HG03460 (cell line): ENCODE results near the gene KCNIP3.
"Not testable (repeated sequence)": the region's sequence is repeated elsewhere in the genome, so short reads cannot be mapped to it uniquely, and the experiment has no call there.

ENCODE experiments used
- ATAC-seq: cut with Tn5 transposase; IDR thresholded peaks from one replicate; pipeline ENCODE4 v1.9.1; 2021; ENCODE audit not compliant: unreplicated experiment

Gene KCNIP3

DNA sequence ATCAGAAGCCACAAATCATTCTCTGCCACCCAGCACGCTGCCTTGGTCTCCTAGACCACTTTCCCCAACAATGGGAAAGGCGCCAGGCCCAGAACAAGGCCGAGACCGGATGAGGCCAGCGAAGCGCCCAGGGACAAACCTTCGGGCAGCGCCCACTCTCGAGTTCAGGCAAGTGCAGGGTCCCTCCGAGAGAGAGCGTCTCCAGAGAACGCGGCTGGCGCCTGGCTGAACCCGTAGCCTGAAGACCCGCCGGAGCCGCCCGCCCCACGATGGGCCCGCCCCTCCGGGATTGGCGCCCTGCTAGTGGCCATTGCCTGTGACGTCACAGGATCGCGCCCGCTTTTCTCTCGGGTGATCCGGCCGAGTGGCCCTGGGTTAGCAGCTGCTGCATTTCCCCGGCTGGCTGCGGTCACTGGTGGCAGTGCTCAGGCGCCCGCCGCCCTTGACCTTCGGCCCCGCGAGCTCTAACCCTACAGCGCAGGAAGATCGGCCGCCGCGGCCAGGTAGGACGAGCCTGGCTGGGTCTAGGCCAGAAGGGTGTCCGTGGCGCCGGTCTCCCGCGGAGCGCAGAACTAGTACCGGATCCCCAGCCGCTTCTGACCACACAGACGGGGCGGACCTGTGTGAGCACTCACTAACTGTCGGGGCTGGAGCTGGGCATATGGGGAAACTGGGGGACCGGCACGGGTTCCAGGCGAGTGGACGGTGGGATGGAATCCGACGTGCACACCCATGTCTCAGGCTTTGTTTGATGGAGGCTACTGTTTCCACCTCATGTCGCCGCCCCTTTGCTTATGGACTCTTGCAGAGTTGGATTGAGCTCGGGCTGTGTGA is 105.4 kb downstream of the KCNIP3 start, which contains the start of gene FAHD2A:
Gene FAHD2A, plus strand, starts transcription at position 339 of the 834 bp plus-strand sequence. CDS start 2,851 bp downstream, outside the sequence.
- peak; percentile 89 for ATAC-seq

DNA sequence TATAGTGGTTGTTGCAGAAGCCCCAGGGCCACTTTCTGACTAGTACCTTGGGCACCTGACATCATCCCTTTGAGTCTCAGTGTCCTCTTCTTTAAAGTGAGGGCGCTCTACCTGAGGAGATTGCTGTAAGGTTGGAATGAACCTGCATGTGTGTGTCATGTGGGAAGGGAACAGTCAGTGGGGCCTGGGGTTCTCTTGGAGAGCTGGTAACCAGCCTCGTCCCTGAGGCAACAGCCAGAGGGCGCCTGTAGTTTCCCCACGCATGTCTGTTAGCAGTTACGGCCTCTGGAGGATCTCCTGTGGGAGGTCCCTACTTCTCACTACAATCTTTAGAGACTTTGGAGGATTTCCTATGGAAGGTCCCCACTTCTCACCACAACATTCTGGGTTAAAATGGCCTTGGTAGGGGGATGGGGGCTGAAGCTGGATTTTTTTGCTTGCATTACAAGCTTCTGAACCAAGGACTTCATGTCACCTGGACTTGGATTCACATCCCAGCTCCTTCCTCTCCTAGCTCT is 106.1 kb downstream of the KCNIP3 start:
- ATAC-seq = peak; percentile 23

DNA sequence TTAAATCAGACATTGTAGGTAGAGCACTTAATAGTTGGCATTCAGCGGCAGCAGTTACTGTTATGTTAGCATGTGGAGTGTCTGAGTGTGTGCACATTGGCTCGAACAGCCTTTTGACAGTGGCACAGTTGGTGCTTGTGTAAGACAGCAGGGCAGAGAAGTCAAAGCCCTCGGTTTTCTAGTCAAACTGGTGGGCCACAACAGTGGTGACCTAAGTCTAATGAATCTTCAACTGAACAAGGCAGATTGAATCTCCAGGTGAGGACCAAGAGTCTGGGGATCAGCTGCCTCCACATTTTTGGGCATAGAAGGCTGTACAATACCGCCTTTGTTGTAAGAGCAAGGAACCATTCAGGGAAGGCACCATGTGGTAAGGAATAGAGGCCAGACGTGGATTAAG is 106.7 kb downstream of the KCNIP3 start:
- ATAC-seq = not testable (repeated sequence)

DNA sequence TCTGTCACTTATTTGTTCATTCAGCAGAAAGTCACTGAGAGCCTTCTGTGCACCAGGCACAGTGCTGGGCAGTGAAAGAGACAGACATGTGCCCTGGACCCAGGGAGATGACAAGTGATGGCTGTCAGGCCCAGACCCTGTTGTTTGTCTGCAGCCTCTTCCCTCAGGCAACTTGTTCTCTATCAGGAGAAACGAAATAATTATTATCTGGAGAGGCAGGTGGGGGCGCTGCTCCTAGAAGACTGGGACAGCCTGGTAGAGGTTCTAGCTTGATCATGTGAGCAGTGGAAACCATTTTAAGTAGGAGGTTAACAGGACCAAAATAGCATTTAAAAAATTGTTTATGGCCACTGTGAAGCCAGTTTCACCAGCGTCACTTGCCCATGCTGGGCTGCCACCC is 107.5 kb downstream of the KCNIP3 start:
- ATAC-seq = not testable (repeated sequence)

DNA sequence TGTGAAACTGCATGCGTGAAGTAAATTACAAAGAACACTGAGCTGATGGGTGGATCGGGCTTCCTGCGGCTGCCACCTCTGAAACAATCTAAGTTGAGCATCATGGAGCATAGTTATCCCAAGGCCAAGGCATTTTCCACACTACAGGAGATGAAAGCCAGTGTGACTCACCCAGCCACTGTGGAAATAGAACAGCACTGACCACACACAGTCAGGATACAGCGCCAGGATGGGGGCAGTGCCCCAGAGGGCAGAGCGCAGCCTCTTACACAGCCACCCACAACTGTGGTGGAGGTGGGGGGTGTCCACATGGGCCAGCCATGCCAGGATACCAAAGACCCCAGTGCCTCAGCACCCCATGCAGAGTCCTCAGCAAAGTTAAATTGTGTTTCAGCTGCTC is 114.1 kb downstream of the KCNIP3 start:
- not testable (repeated sequence) for ATAC-seq

DNA sequence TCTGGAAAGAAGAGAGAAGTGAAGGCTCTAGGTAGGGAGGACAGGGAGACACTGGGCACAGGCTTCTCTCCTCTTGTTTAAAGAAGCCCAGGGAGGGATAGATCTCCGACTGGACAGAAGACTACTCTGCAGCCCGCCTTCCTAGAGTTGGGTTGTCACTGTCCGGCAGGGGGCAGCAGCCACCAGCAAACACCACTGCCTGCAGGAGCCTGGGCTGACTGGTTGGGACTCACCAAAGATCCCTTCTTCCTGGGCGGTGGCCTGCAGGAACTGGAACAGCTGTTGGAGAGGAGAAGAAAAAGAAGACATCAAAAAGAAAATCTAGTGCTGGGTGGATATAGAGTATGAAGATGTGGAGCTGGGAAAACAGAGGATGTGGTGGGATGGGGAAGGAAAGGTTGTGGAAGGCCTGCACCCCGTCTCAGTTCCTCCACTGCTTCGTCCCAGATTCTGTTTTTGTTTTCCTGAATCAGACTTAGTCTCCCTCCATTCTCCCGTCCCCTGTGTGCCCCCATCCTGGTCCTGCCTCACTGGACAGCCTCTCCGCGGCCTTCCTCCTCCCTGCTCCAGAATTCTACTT is 117.0 kb downstream of the KCNIP3 start:
- ATAC-seq = peak; percentile 82

DNA sequence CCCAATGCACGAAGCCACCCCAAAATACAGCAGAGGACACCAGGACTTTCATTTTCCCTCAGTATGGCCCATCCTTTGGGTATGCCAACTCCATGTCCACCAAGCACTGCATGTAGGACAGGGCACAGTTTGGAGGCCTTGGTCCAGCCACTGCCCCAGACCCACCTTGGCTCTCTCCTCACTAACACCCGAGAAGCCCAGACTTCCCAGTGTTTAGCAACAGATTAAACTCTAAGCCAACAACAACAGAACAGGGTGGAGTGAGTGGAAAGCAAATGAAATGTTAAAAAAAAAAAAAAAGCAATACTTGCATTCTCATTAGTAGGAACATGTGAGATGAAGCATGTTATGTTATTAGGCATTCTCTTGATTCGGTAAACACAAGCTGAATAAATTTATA is 118.0 kb downstream of the KCNIP3 start:
- ATAC-seq = not testable (repeated sequence)

DNA sequence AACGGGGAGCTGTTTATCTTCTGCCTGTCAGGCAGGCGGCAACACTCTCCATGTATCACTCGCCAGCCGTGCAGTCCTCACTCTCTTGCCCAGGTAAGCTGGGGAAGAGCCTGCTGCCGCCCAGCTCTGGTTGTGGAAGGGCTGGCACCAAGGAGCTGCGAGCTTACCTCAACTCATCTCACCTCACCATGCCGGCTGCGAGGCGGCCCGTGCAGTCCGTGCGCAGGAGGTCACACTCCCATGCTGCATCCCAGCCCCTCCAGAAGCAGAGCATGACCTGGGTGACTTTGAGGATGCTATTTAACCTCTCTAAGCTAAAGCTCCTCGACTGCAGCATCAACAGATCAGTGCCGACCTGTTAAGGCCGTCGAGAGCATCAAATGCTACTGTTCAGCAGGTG is 118.4 kb downstream of the KCNIP3 start:
- ATAC-seq = not testable (repeated sequence)

DNA sequence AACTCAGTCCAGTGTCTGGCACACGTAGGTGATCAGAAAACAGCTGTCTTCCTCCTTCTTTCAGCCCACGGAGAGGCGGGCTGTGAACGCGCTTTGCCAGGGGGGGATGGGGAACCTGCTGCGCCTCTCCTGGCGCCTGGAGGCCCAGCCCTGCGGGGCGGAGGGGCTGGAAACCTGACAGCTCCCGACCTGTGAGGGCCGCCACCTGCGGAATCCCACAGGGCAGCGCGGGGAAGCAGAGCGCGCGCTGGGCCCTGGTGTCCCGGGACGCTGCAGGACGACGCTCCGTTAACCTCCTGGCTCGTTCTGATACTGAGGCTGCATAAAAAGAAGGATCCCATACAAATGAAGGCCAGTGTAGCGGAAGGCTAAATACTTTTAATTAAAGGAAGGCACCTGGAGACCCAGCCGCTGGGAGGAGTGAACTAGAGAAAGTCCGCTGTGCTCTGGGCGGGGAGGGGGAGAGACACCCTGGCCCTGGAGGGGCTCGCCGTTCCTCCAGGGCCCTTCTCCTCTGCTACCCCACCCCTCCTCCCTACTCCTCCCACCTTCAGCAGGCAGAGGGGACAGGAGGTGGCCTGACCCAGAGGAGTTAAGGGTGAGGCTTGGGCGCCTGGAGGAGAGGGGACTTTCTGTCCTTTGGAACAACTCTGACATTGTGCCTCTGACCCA is 130.2 kb downstream of the KCNIP3 start:
- not testable (repeated sequence) for ATAC-seq

DNA sequence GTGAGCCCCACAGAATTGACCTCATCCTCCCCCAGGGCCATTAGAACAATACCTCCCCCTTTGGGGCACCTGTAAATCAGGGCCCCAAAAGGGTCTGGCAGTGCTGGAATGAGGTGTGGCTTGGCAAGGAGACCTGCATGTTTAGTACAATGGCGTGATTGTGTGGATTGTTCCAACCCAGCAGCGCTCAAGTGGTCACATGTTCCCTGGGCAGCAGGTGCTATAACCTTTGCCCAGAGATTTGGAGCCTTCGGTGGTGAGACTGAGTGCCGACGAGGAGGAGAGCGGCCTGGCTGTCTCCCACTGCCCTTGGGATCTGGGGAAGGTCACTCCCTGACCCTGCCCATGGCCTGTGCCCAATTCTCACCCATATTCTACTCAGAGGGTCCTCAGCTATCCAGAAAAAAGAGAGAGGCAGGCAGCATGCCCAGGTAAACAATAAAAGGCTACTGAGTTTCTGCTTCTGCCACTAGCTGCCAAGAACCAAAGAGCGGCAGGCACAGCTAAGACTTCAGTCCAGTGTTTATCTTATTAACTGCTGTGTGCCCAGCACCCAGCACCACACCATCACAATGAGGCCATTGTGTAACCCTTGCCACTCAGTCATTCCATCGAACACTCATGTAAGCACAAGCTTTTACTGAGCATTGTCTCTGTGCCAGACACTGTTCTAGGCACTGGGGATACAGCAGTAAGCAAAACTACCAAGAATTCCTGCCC is 132.8 kb downstream of the KCNIP3 start:
- not testable (repeated sequence) for ATAC-seq

DNA sequence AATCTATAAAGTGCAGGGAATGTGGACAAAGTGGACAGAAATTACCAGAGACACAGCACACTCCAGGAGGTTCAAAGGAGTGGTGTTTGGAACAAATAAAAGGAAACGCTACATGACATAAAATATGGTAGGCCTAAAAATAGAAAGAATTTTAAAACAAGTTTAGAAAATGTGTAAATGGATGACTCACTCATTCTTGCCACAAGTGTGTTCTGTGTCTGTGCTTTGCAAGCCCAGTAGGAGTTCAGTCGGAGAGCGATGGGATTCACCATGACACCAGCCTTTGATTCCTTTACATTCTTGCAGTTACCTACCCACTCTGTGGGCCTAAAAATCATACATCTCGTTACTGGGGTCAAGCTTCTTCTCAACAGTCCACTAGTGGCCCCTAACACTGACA is 136.2 kb downstream of the KCNIP3 start:
- ATAC-seq = not testable (repeated sequence)

DNA sequence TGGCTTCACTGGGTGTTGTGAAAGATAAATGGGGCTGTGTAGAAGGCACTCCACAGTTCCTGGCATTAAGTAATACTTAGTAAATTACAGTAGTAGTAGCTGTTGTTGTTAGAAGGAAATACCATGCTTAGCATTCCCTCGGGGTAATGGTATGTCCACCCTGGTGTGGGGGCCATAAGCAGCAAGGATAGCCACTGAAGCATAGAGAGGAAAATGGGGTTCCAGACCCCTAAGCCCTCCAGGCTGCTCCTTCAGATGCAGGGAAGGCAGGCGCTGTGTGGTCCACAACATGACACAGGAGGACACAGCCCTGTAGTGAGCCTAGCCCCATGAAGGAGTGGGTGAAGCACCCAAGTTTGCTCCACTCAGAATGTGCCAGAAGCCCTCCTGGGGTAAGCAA is 136.8 kb downstream of the KCNIP3 start:
- ATAC-seq = not testable (repeated sequence)

DNA sequence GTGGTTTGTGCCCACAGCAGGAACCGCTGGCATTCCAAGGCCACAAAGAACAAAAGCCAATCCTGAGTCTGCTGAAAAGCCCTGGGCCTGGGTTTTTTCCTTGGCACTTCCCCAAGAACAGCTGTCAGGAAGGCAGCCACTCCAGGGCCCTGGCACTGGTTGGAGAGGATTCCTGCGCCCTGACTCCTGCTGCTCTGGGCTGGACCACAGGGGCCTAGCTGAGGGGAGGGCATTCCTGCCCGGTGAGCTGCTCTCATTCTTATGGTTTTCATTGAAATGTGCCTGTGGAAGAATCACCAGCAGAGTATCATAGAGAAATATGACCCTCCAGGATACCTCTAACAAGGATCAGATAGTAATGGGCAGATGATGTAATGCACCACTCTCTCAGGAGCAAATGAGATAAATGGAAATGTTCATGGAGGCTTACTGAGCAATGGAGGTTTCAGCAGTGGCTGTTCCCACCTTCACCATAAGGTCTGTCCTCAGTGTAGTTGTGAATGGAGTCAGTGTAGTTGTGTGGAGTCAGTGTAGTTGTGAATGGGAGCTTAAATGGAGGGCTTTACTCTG is 137.4 kb downstream of the KCNIP3 start:
- ATAC-seq = not testable (repeated sequence)

DNA sequence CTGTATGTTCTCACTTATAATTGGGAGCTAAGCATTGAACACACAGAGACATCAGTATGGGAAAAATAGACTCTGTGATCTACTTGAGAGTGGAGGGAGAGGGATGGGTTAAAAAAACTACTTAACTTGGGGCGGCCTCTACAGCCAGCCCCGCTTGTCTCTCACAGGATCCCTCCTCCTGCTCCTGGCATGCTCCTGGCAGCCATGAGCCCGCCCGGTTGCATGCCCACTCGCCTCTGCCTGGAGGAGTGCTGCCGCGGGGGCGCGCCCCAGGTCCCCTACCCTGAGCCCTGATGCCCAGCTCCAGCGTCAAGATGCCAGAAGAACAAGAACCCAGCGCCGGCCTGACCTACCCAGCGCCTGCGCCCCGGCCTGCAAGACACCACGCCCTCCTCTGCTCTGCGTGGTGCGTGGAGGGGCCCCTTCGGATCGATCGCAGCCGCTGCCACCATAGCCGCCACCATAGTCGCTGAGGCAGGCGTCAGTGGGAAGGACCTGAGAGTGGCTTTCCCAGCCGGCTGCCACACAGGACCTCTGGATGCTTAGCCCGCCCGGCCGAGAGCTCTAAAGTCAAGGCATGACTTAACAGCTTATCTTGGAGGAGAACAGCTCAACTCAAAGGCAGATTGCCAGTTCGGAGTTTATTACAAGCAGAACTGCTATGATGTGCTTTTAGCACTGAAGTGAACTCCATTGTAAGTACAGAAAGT is 138.2 kb downstream of the KCNIP3 start:
- ATAC-seq = not testable (repeated sequence)
